Osteoblast (primary cell): ENCODE data around the gene MCF2L. TPM values are rescaled to one million over a fixed set of nuclear protein-coding genes. Genes with fewer than 3 reads are reported as not detected.

Source experiments
- DNase-seq: peaks from one replicate; pipeline ENCODE4 v3.0.0; 2011; ENCODE audit warnings: low spot score, mixed read lengths; ENCODE audit not compliant: insufficient read length; ENCODE audit errors: missing footprints
- H2AFZ ChIP-seq: 2 replicates; pipeline ENCODE4 v1.6.0; 2011; ENCODE audit warnings: mild to moderate bottlenecking, low read length
- H3K27ac ChIP-seq: 2 replicates; pipeline ENCODE4 v1.5.1; 2011; ENCODE audit warnings: mild to moderate bottlenecking, low read depth, low read length, moderate library complexity
- H3K27me3 ChIP-seq: 2 replicates; pipeline ENCODE4 v1.6.0; 2012; ENCODE audit warnings: mild to moderate bottlenecking, control low read depth, inconsistent platforms, low read length, moderate library complexity; ENCODE audit not compliant: insufficient read depth
- H3K36me3 ChIP-seq: 2 replicates; pipeline ENCODE4 v1.5.1; 2011; ENCODE audit warnings: mild to moderate bottlenecking, low read length, control low read depth, moderate library complexity; ENCODE audit not compliant: insufficient read depth
- H3K4me1 ChIP-seq: 2 replicates; pipeline ENCODE4 v1.5.1; 2011; ENCODE audit warnings: mild to moderate bottlenecking, low read length, control low read depth, moderate library complexity; ENCODE audit not compliant: insufficient read depth
- H3K4me2 ChIP-seq: 2 replicates; pipeline ENCODE4 v1.6.0; 2011; ENCODE audit warnings: mild to moderate bottlenecking, low read length; ENCODE audit not compliant: insufficient read depth
- H3K4me3 ChIP-seq: fragments of 200-600 bp; sonication (generic); 3 replicates; pipeline ENCODE4 v1.5.1; 2012; ENCODE audit warnings: mild to moderate bottlenecking, low read length, inconsistent platforms; ENCODE audit not compliant: insufficient read depth
- H3K79me2 ChIP-seq: 2 replicates; pipeline ENCODE4 v1.6.0; 2012; ENCODE audit warnings: mild to moderate bottlenecking, low read length, control low read depth, inconsistent platforms; ENCODE audit not compliant: insufficient read depth
- H3K9me3 ChIP-seq: 2 replicates; pipeline ENCODE4 v1.5.1; 2011; ENCODE audit warnings: low read depth, low read length, control low read depth
- H4K20me1 ChIP-seq: 2 replicates; pipeline ENCODE4 v1.6.0; 2012; ENCODE audit warnings: mild to moderate bottlenecking, low read length, control low read depth; ENCODE audit not compliant: insufficient read depth
- CTCF ChIP-seq: IDR thresholded peaks from 2 replicates; pipeline ENCODE4 v1.5.1; 2011; ENCODE audit warnings: mild to moderate bottlenecking, low read depth, low read length, moderate library complexity; ENCODE audit errors: extremely low read depth
- total RNA-seq: library from RNA; depleted of rRNA; stranded (reverse); fragments of >200 nt; gene quantifications from 2 replicates; pipeline ENCODE4 v1.2.3, GENCODE V29; 2012

Gene MCF2L
- total RNA-seq, 1 donor, result 6.5 TPM

GRCh38 chr13:112984954-112985802 is 16.2 kb downstream of the MCF2L start:
- no peaks in the 10 kb centered on the region for H3K4me1 ChIP-seq
- no peak for DNase-seq
- no peak for TF ChIP-seq CTCF

DNA sequence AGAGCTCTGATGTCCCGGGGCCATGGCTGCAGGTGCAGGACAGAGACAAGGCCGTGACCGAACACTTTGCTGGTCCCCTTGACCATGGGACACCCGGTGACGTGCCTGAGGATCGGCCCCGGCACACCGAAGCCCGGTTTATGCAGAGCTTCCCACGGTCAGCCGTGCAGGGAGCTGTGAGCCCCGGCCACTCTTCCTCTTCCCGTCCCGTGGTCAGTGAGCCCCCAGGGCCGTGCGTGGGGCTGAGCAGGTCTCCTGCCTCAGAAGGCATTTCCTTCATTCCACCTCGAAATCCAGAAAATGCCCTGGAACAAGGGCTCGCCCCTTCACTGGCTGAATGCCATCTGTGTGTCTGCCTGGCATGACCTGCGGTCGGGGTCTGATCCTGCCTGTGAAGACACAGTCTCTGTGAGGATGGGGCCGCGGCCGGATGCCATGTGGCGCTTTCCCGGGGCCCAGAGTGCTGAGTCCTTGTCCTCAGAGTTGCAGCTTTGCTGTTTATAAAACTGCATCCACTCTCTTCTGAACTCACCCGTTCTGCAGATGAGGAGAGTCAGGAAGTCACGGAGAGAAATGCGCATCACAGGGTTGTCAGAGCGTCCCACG is 16.9 kb downstream of the MCF2L start:
- H3K27me3 ChIP-seq, result no peaks in the 10 kb centered on the region
- TF ChIP-seq CTCF, result no peak

More at GRCh38 chr13:112984954-112985802, 16.2 kb downstream of the MCF2L start:
- H2AFZ ChIP-seq, result no peak overlapping the region
- no peak overlapping the region for H3K4me3 ChIP-seq
- no peak overlapping the region for H3K4me2 ChIP-seq
- no peak overlapping the region for H3K27ac ChIP-seq
- H3K9me3 ChIP-seq, result no peaks in the 10 kb centered on the region
- H4K20me1 ChIP-seq, result no peaks in the 10 kb centered on the region
- no peaks in the 10 kb centered on the region for H3K36me3 ChIP-seq
- H3K27me3 ChIP-seq, result no peaks in the 10 kb centered on the region
- H3K79me2 ChIP-seq, result no peaks in the 10 kb centered on the region

GRCh38 chr13:112986470-112986869 is 17.5 kb downstream of the MCF2L start:
- no peaks in the 10 kb centered on the region for H3K4me1 ChIP-seq
- H3K36me3 ChIP-seq, result no peaks in the 10 kb centered on the region
- no peaks in the 10 kb centered on the region for H3K79me2 ChIP-seq
- DNase-seq, result no peak
- H3K9me3 ChIP-seq, result no peaks in the 10 kb centered on the region
- H4K20me1 ChIP-seq, result no peaks in the 10 kb centered on the region
- no peak for TF ChIP-seq CTCF
- no peak overlapping the region for H3K4me2 ChIP-seq
- H3K27me3 ChIP-seq, result no peaks in the 10 kb centered on the region
- no peak overlapping the region for H2AFZ ChIP-seq
- no peak overlapping the region for H3K27ac ChIP-seq
- no peak overlapping the region for H3K4me3 ChIP-seq

More for the DNA sequence above, 16.9 kb downstream of the MCF2L start:
- DNase-seq, result no peak
- Histone ChIP-seq H3K27ac (no peak overlapping the region), H3K4me3 (no peak overlapping the region), H3K36me3 (no peaks in the 10 kb centered on the region), H3K4me1 (no peaks in the 10 kb centered on the region), H2AFZ (no peak overlapping the region), H4K20me1 (no peaks in the 10 kb centered on the region), H3K79me2 (no peaks in the 10 kb centered on the region), H3K9me3 (no peaks in the 10 kb centered on the region), H3K4me2 (no peak overlapping the region)
